HG03060 (cell line): ENCODE measurements around the gene FAM186B.

Experiments used
- ATAC-seq: cut with Tn5 transposase; IDR thresholded peaks from one replicate; pipeline ENCODE4 v1.9.1; 2021; ENCODE audit warnings: low read depth, moderate number of reproducible peaks; ENCODE audit not compliant: unreplicated experiment

FAM186B gene

DNA sequence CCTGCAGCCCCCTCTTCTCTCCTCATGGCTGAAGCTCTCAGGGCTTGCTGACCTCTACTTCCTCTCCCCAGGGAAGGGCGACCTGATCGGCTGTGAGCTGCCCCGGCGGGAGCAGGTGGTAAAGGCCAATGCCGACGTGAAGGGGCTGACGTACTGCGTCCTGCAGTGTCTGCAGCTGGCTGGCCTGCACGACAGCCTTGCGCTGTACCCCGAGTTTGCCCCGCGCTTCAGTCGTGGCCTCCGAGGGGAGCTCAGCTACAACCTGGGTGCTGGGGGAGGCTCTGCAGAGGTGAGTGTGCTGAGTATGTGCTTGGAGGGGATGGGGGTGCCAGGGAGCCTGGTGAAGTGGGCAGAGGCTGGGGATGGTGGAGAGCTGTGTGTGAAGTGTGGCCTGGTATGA, 51.2 kb downstream of the FAM186B start:
- ATAC-seq, result no peak

DNA sequence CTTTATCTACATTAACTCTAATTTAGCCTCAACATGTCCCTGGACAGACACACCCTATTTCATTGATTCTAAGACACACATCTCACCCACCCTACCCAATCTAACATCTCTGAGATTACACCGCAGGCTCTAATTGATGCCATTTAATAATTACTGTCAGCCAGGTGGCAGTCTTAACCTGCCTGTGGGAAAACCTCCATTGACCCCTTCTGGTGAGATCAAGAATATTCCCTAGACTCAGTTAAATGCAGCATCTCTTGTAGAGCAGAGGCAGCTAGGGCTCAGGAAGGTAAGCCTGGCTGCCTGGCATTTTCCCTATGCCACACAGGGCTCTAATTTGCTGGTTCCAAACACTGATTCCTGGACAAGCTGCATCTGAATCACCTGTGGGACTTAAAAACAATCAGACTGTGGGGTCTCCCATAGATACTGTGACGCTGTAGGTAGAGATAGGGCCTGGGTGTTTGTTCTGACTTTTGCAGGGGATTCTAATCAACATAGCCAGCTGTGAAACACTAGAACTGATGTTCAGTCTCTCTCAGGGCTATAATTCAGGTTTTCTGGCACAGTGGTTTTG, 51.8 kb downstream of the FAM186B start:
- no peak for ATAC-seq

DNA sequence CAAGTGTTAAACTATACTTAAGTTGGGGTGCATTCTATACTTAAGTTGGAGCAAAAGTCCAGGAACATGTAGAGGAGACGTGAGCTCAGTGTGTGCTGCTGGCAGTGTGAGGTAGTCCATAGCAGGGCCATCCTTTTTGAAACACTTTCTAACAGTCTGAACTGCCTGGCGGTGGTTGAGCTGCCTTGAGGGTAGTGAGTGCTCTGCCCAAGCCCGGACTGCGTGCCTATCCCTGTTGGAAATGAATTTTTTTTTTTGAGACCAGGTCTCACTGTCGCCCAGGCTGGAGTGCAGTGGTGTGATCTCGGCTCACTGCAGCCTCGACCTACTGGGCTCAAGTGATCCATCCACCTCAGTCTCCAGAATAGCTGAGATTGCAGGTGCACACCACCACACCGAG, 52.5 kb downstream of the FAM186B start:
- ATAC-seq, result no peak

DNA sequence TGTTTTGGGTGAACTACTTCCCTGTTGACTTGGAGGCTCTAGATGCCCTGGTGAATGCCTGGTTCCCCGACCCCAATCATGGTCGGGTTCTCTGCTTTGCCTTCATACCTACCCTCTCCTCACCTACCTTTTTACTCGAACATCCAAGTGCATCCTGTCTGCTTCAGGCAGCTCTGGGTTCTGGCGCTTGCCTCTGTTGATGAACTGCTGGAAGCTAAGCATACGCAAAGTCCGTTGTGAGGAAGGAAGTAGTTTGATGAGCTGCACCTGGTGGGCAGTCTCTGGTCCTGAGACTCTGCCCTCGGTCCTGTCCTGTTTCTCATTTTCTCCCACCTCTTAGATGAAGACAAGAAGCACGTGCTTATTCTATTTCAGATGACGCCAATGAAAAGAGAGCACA, 53.0 kb downstream of the FAM186B start:
- ATAC-seq, result no peak

DNA sequence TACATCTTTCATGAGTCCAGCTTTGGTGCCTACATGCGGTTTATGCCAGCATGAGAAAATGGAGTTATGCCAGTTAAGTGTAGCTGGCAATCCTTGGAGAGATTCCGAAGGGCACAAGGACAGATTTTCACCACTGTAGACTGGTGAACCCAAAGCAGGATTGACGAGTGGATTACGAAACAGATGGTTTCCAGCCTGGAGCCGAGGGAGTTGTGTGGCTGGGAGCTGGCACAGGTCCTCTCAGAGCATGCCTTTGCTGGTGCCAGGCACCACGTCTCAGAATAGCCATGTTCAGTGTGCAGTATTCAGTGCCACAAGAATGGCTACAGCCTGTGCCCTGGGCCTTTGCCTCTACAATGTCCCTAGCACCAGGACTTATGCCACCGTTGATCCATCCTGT, 53.4 kb downstream of the FAM186B start:
- no peak for ATAC-seq

DNA sequence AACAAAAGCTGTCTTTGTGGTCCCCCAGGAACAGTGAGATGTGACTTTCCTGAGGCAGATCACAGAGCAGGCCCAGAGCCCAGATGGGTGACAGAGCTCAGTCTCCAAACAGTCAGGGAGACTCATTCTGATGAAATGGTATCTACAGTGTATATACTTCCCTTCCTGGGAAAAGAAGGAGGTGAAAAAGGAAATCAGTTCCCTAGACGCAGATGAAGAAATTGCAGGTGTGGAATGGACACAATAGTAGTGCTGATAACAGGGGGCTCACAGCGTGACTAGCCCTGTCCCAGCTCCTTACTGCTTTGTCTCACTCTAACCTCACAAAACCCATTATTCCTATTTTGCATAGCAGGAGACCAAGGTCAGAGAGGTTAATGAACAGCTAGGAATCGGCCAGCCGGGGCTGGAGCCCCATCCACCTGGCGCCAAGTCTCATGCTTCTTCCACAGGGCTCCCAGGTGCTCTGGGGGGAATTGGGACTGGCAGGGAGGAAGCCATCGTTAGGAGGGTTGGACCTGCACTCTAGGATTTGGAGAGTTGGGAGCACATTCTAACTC, 54.7 kb downstream of the FAM186B start:
- ATAC-seq, result no peak

DNA sequence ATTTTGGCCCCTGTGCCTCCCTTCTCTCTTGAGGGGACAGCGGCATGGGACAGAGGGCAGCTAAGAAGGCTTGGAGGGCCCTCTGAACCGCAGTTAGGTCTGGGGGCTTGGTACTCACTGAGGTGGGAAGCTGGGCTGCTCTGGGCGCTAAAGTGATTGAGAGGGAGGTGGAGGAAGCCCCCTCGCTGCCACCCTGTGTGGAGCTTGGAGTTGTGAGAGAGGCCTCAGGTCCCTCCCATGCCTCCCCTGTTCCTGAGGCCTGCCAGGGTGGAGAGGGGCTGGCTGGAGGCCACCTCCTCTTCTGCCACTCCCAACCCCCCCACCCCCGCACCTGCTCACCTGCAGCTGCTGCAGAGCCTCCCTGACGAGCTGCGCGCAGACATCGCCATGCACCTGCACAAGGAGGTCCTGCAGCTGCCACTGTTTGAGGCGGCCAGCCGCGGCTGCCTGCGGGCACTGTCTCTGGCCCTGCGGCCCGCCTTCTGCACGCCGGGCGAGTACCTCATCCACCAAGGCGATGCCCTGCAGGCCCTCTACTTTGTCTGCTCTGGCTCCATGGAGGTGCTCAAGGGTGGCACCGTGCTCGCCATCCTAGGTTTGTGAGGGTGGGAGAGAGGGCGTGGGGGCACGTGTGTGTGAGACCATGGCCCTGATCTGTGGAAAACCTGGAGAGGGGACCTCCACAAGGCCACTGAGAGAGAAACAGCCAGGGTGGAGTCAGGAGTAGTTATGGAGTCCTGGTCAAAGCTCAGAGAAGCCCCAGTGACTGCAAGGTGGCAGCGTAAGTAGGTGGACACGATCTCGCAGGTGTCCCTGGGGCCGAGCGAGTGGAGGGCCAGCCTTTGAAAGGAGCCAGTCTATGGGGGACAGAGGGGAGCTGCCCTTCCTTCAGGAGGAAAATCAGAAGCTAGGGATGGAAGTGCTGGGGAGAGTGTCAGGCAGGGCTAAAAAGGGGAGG, 55.4 kb downstream of the FAM186B start:
- no peak for ATAC-seq

DNA sequence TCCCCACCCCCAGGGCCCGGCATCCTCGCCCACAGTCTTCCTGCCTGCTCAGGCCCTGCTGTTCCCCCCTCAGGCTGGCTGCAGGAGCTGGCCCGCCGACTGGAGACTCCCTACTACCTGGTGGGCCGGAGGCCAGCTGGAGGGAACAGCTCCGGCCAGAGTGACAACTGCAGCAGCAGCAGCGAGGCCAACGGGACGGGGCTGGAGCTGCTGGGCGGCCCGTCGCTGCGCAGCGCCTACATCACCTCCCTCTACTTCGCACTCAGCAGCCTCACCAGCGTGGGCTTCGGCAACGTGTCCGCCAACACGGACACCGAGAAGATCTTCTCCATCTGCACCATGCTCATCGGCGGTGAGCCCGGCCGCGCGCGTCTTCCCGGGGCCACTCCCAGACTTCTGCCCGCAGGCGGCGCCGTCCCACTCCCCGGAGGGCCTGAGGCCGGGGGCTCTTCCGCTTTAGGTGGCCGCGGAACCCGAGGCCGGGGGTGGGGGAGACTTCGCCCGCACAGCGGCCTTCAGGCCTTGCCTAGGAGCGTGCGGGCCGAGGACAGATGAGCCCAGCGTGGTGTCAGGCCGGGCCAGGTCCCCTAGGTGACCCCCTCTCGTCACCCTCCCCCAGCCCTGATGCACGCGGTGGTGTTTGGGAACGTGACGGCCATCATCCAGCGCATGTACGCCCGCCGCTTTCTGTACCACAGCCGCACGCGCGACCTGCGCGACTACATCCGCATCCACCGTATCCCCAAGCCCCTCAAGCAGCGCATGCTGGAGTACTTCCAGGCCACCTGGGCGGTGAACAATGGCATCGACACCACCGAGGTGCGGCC, 56.4 kb downstream of the FAM186B start:
- ATAC-seq, result no peak

DNA sequence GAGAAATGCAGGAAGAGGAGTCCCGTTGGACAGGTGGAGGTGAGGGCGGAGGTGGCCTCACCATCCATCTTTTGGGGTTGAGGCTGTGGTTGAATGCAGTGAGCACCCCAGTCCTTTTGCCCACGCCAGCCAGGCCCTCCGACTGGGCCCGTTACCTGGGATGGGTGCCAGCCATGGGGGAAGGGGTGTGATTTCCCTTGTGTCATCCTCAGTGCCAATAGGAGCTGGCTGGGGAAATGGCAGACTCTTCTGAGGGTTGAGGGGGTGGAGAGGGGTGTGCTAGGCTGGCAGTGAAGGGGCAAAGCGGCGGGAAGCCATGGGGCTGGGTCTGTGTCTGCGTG, 57.0 kb downstream of the FAM186B start:
- ATAC-seq, result no peak

DNA sequence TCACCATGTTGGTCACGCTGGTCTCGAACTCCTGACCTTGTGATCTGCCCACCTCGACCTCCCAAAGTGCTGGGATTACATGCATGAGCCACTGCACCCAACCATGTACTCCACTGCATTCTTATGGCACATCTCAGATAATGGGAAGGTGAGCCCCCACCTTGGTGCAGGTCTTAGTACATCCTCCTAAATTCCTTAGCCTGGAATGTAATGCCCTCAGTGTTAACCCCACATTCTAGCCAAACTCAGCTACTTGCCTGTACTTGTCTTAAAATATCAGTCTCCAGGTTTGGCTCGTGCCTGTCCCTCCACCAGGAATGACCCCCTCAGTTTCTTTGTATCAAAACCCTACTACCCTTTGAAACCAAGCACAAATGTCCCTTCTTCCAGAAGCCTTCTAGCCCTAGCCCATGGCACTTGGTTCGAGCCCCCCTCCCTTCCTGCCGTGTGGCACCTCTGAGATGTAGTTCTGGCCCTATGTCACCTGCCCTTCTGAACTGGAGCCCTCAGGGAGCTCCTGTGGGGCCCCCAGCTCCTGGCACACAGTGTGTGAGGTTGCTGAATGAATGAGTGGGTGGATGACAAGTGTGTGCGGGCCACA, 58.2 kb downstream of the FAM186B start:
- no peak for ATAC-seq

DNA sequence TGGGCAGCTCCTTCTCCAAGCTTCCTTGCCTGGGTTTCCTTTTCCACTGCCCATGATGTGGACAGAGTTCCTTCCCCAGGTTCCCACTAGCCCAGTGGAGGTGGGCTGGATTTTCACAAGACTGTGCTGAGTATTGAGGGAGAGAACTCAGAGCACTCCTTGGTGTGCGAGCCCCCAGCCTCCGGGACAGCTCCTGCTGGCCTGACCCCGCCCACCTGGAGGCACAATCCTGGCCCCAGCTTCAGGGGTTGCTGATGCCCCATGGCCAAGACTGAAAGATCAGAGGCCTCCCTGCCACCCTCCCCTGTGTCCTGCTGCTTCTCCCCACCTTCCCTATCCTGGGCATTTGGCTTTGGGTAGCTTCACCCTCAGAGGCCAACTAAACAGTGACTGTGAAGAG, 59.0 kb downstream of the FAM186B start:
- no peak for ATAC-seq

DNA sequence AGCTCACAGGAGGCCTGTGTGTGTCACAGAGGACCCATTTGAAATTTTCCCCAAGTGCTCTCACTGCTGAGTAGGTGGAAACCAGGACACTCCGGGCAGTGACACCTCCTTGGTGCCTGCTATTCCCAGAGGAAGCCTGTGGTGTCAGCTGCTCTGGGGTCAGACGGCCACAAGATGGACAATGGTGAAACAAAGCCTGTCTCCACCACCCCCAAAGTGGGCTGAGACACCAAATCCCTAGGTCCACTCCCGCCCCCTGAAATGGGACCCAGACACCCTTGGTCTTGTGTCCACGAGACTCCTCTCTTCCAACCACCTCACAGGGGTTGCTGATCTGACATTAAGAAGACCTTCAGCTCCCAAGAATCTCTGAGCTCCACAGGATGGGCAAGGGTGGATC, 59.6 kb downstream of the FAM186B start:
- no peak for ATAC-seq

DNA sequence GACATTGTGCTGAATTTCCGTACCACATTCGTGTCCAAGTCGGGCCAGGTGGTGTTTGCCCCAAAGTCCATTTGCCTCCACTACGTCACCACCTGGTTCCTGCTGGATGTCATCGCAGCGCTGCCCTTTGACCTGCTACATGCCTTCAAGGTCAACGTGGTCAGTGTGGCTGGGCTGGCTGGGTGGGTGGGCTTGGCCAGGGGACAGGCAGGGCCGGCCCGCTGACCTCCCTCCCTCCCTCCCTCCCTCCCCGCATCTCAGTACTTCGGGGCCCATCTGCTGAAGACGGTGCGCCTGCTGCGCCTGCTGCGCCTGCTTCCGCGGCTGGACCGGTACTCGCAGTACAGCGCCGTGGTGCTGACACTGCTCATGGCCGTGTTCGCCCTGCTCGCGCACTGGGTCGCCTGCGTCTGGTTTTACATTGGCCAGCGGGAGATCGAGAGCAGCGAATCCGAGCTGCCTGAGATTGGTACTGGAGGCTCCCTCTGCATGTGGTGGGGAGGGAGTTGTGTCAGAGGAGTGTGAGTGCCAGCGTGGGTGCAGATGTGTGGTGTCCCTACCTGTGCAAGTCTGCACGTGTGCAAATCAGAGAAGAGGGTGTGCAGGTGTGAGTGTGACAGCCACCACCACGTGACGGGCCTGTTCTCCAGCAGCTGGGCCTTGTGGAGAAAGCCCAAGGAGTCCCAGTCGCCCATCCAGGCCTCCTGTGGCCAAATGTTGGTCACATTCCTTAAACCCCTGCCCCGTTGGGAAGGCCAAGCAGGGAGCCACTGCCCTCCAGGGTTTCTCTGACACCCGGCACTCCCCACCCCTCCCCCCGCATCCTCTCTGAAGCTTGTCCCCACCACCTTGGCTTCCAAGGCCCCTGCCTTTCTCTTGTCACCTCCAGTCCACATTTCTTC, 61.3 kb downstream of the FAM186B start:
- no peak for ATAC-seq

DNA sequence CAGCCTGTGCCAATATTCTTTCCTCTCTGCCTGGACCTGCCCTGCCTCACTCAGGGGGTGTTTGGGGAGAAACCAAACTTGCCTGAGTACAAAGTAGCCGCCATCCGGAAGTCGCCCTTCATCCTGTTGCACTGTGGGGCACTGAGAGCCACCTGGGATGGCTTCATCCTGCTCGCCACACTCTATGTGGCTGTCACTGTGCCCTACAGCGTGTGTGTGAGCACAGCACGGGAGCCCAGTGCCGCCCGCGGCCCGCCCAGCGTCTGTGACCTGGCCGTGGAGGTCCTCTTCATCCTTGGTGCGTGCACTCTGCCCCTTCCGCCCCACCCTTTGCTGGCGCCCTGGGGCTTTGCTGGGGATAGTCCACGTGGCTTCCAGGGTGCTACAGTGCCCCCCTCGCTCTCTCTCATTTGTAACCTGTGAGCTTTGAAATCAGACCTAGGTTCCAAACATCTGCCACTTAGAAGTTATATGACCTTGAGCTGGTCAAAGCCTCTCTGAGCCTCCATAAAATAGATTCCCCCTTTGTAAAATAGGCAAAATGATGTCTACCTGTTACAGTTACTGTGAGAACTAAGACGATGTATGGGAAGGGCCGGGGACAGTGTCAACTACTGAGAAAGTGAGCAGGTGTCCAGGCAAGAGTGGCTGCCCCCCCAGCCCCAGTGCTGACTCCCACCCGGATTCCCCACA, 62.1 kb downstream of the FAM186B start:
- ATAC-seq, result no peak

DNA sequence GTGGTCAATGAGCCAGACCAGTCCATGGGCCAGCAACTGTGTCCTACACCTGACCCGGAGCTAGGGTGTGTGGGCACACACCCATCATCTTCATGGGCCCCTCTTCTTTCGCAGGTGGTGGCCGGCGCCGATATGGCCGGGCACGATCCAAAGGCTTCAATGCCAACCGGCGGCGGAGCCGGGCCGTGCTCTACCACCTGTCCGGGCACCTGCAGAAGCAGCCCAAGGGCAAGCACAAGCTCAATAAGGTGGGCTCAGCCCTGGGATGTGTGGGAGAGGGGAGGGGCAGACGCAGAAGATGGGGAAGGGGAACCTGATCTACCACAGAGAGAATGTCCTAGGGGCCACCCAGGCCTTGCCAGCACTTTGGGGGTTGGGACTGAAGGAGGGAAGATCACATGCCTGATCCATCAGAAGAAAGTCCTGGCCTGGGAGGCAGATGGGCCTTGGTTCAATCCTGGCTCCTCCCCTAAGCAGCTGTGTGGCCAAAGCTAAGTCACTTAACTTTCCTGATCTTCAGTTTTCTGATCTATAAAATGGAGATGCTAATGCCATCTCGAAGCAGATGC, 62.8 kb downstream of the FAM186B start:
- no peak for ATAC-seq

DNA sequence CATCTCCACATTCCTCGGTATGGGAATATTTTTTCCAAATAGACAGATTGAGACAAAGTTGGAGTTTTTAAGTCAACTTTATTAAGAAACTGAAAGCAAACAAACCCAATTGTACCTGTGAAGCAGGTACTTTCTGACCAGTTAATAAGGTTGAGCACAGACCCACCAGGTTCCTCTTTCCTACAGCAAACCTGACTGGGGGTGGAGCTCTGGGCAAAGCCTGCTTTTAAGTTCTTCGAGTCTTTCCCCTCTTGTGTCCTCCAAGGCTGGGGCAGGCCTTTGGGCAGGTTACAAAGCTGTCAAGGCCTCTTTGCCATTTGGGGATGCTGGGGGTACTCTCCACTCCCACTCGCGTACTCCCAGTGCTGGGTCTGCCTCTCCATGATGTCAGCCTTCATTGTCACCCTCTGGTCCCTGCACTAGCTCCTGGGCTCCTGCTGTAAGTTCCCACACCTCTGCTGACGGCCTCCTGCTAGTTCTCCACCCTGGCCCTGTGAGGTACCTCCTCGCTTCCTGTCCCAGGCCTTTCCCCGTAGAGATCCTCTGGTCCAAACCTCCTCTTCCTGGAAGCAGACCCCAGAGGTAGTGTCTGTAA, 63.4 kb downstream of the FAM186B start:
- no peak for ATAC-seq

DNA sequence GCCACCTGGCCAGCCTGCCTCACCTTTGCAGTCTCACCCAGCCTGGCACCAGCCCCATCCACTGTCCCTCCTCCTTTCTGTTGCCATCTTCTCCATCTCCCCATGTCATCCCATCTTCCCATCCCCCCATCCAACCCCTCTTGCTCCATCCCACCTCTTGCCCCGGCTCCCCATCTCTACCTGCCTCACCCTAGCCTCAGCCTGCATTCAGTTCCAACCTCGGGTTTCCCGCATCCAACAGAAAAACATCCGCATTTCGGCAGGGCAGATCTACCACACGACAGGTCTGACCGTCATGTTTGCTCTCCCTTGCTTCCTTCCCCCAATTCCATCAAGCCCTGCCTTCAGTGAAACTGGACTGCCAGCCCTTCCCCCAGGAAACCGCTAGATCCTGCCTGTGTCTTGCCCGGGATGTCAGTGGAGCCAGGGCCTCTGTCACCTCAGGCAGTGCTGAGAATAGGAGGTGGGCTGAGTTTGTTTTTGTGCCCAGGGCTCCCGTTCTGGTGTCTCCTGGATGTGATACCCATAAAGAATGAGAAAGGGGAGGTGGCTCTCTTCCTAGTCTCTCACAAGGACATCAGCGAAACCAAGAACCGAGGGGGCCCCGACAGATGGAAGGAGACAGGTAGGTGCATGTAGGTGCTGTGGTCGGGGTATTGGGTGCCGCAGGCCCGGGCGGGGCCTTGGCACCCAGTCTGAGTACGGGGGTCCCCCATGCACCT, 64.1 kb downstream of the FAM186B start:
- no peak for ATAC-seq
